ENCODE data around the gene NR2C1. TPM values are rescaled to one million over a fixed set of nuclear protein-coding genes. Genes with fewer than 3 reads are reported as not detected.

NR2C1 gene
- total RNA-seq, 2 experiments from 2014 or later: 36.0 to 41.6 TPM

DNA sequence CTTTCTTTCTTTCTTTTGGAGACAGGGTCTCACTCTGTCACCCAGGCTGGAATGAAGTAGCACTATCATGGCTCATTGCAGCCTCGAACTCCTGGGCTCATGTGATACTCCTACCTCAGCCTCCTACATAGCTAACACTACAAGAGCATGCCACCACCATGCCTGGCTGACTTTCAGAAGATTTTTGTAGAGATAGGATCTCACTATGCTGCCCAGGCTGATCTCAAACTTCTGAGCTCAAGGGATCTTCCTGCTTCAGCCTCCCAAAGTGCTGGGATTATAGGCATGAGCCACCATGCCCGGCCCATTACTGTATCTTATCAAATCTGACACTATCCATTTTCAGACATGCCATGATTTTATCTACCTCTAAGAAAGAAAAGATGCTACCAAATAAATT, 101.5 kb downstream of the NR2C1 start:
- DNase-seq: no peak
- Mint-ChIP-seq H3K27me3 (no peaks in the 10 kb centered on the region), H3K4me1 (no peaks in the 10 kb centered on the region), H3K4me3 (no peak overlapping the region), H3K9me3 (no peaks in the 10 kb centered on the region), H3K27ac (no peak overlapping the region), H3K36me3 (ENCODE audit: low read depth) (peaks cover 33% of the 10 kb centered on the region)
- ChIA-PET POLR2A (no interaction called here), CTCF (interaction anchor here (1.4 kb wide), 1 partner anchor 17 kb away, joined by 7 read pairs; no protein-coding TSS in a partner anchor)

DNA sequence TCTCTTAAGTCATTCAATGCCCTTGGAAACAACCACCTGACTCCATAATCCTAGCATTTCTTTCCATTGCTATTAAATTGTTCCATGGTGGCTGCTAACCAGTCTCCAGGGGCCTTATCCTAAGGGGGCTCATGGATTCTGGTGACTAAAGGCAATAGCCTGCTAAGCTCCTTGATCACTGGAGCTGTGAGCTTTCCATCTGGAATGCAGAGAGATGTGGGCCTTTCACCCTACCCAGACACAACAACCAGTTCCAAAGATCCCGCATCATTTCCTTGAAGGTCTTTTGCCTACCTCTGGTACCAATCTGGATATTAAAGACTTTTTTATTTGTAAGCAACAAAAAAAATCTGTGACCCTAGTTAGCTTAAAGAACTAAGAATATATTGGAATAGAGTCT, 102.9 kb downstream of the NR2C1 start:
- no peaks in the 10 kb centered on the region for H3K4me1 Mint-ChIP-seq
- CTCF ChIA-PET: no interaction called here
- peaks cover 31% of the 10 kb centered on the region for H3K36me3 Mint-ChIP-seq (ENCODE audit: low read depth)
- DNase-seq: no peak
- H3K27me3 Mint-ChIP-seq: no peaks in the 10 kb centered on the region
- no peaks in the 10 kb centered on the region for H3K9me3 Mint-ChIP-seq
- no peak overlapping the region for H3K27ac Mint-ChIP-seq
- H3K4me3 Mint-ChIP-seq: no peak overlapping the region
- POLR2A ChIA-PET: interaction anchor here (1.0 kb wide), 1 partner anchor 19 kb away, joined by 3 read pairs; no protein-coding TSS in a partner anchor

Other genes starting within 250 kb of the NR2C1 start
- gene NDUFA12, start 69.9 kb downstream of the NR2C1 start, total RNA-seq: 100 to 1,000 TPM; 155 to 167 TPM
- gene FGD6, start 143.8 kb upstream of the NR2C1 start, total RNA-seq: under 1 TPM; 0.45 to 0.71 TPM
- gene VEZT, start 144.2 kb upstream of the NR2C1 start, total RNA-seq: 10 to 100 TPM; 35.7 to 38.4 TPM